Right lobe of liver (tissue), 6 donors: ENCODE results near the gene PDE6D. TPM values are rescaled to one million over a fixed set of nuclear protein-coding genes. Genes with fewer than 3 reads are reported as not detected.
"Not testable (repeated sequence)": the region's sequence is repeated elsewhere in the genome, so short reads cannot be mapped to it uniquely, and the experiment has no call there.

Experiments used
- ATAC-seq, 4 donors: fragments of 200-7000 bp; cut with Tn5 transposase; one replicate each; pipeline ENCODE4 v1.9.1; 2020; ENCODE audit warnings: mild to moderate bottlenecking in 4 of 4, moderate library complexity in 4 of 4
- DNase-seq, 3 donors: peaks; one replicate each; pipeline ENCODE4 v3.0.0-alpha.2; 2020
- H3K27ac ChIP-seq, 3 donors: fragments of 200-600 bp; one replicate each; pipeline ENCODE4 v1.8.0; 2022
- H3K27me3 ChIP-seq, 2 donors: fragments of 200-600 bp; one replicate each; pipeline ENCODE4 v1.8.0; 2022
- H3K36me3 ChIP-seq, 4 donors: fragments of 200-600 bp; sonication (generic) in 1 of 4; one replicate each; pipeline versions ENCODE4 v1.5.1 to v1.8.0; 2017 to 2022; ENCODE audit warnings: control low read depth in 1 of 4
- H3K4me1 ChIP-seq, 4 donors: fragments of 200-600 bp; sonication (generic) in 1 of 4; one replicate each; pipeline versions ENCODE4 v1.5.1 to v1.8.0; 2017 to 2022; ENCODE audit warnings: control low read depth in 1 of 4
- H3K4me3 ChIP-seq, 3 donors: fragments of 200-600 bp; one replicate each; pipeline ENCODE4 v1.8.0; 2022
- H3K9me3 ChIP-seq, 4 donors: fragments of 200-600 bp; sonication (generic) in 1 of 4; one replicate each; pipeline versions ENCODE4 v1.5.1 to v1.8.0; 2017 to 2022; ENCODE audit warnings: control low read depth in 1 of 4
- CTCF ChIP-seq, 4 donors: fragments of 200-600 bp in 3 of 4; fragments of 450-650 bp in 1 of 4; IDR thresholded peaks; one replicate each; pipeline versions ENCODE4 v1.5.1 to v1.8.0; 2016 to 2022; ENCODE audit warnings: antibody characterized with exemption in 4 of 4, mild to moderate bottlenecking in 2 of 4
- POLR2A ChIP-seq: fragments of 450-650 bp; IDR thresholded peaks from one replicate; pipeline ENCODE4 v1.6.1; 2017; ENCODE audit warnings: antibody characterized with exemption, mild to moderate bottlenecking
- WGBS: methylation state at CpG from one replicate; pipeline ENCODE4 v1.1.6; 2018; ENCODE audit warnings: low coverage, low lambda C conversion rate; ENCODE audit not compliant: insufficient coverage; ENCODE audit errors: missing lambda C conversion rate; 5-methylcytosine and 5-hydroxymethylcytosine counted together
- intact Hi-C, 2 donors: fragments of 100-400 bp; cut with DNase I; formaldehyde crosslinking; loops; one replicate each; pipeline versions ENCODE4 v1.11.2 to v1.14.1; 2022
- total RNA-seq, 6 experiments: library from RNA; depleted of rRNA in 2 of 6; stranded (reverse); fragments of >200 nt in 2 of 6; fragmentation: NEBNext Ultra II Directional in 3 of 6; extraction: Animal tissue kit (Norgen Biotek cat#: 25700) in 3 of 6; gene quantifications; one replicate each; pipeline versions ENCODE4 v1.1.0 to v1.2.4, GENCODE V29; 2016 to 2023
- donor health status: DM: no; HTN: yes; CAD: no.
- donor health status: DM: no; HTN: no; CAD: no.
- donor health status: DM: no; HTN: no; CAD: no.
- donor health status: DM: no; HTN: yes; CAD: no.
- donor health status: DM: no; HTN: yes; CAD: no.

PDE6D gene
- total RNA-seq, 6 experiments from 2014 or later, result 7.1 to 10.4 (median 8.3) TPM

GRCh38 chr2:231714639-231715498, 66.2 kb downstream of the PDE6D start:
- Histone ChIP-seq H3K4me3 (no peak overlapping the region), H3K27ac (no peak overlapping the region), H3K27me3 (no peaks in the 10 kb centered on the region), H3K9me3 (no peaks in the 10 kb centered on the region), H3K4me1 (peaks cover 0 to 20% (median 10%) of the 10 kb centered on the region in 4 donors), H3K36me3 (peaks cover 0 to 11% (median 4%) of the 10 kb centered on the region in 4 donors)
- 0% methylated on average over 3 of the region's 17 CpGs for WGBS
- intact Hi-C loops, result loop anchor here (5.0 to 10.0 kb wide), 3 partner anchors 38 to 100 kb away; partner anchors contain the start of genes COPS7B (in 1 of the 2) and PDE6D (in 1 of the 2)
- DNase-seq (peak; percentile 58 to 74 (median 74)), ATAC-seq (peak; percentile 7 to 37 (median 18))
- peak; percentile 85 to 95 (median 88) for TF ChIP-seq CTCF (IDR thresholded peaks at IDR 0.05)
- TF ChIP-seq POLR2A, result no peak

- intact Hi-C loops, result loop anchor here (5.0 to 10.0 kb wide), 3 partner anchors 37 to 99 kb away; partner anchors contain the start of genes COPS7B (in 1 of the 2) and PDE6D (in 1 of the 2)
- DNase-seq, result peak; percentile 88 to 92 (median 90)
- peak; percentile 91 to 95 (median 93) for TF ChIP-seq CTCF (IDR thresholded peaks at IDR 0.05)
- TF ChIP-seq POLR2A, result peak; percentile 17
These were observed 67.1 kb downstream of the PDE6D start for GRCh38 chr2:231713730-231714638.

GRCh38 chr2:231713406-231713729, 67.7 kb downstream of the PDE6D start:
- H3K9me3 ChIP-seq, H3K27me3 ChIP-seq, ATAC-seq, DNase-seq, H3K4me3 ChIP-seq: not testable (repeated sequence)
- Histone ChIP-seq H3K36me3 (peaks cover 0 to 11% (median 4%) of the 10 kb centered on the region in 4 donors), H3K27ac (peak overlapping the region in 1 of 3 donors; percentile 53), H3K4me1 (peaks cover 0 to 20% (median 10%) of the 10 kb centered on the region in 4 donors)
- intact Hi-C loops, result loop anchor here (5.0 to 10.0 kb wide), 3 partner anchors 36 to 99 kb away; partner anchors contain the start of genes COPS7B (in 1 of the 2) and PDE6D (in 1 of the 2)

More at GRCh38 chr2:231713730-231714638, 67.1 kb downstream of the PDE6D start:
- H3K4me3 ChIP-seq, result no peak overlapping the region
- peak; percentile 61 to 74 (median 70) for ATAC-seq
- peaks cover 0 to 20% (median 10%) of the 10 kb centered on the region in 4 donors for H3K4me1 ChIP-seq
- peak overlapping the region in 1 of 3 donors; percentile 53 for H3K27ac ChIP-seq
- WGBS, result 18% methylated on average over 4 of the region's 15 CpGs
- H3K27me3 ChIP-seq, result no peaks in the 10 kb centered on the region
- H3K9me3 ChIP-seq, result no peaks in the 10 kb centered on the region
- H3K36me3 ChIP-seq, result peaks cover 0 to 11% (median 4%) of the 10 kb centered on the region in 4 donors

- not testable (repeated sequence) for H3K27me3 ChIP-seq, DNase-seq, ATAC-seq, H3K9me3 ChIP-seq, H3K4me3 ChIP-seq
- peak overlapping the region in 1 of 3 donors; percentile 100 for H3K27ac ChIP-seq
- 47% methylated on average over 14 of the region's 18 CpGs for WGBS
- peaks cover 0 to 20% (median 10%) of the 10 kb centered on the region in 4 donors for H3K4me1 ChIP-seq
- intact Hi-C loops, result loop anchor here (5.0 to 10.0 kb wide), 3 partner anchors 35 to 98 kb away; partner anchors contain the start of genes COPS7B (in 1 of the 2) and PDE6D (in 1 of the 2)
- peaks cover 0 to 11% (median 4%) of the 10 kb centered on the region in 4 donors for H3K36me3 ChIP-seq
These were observed 68.5 kb downstream of the PDE6D start for GRCh38 chr2:231712451-231713021.
